GM21825 (cell line): ENCODE data around the gene GLRX3.

Experiments
- ATAC-seq: cut with Tn5 transposase; IDR thresholded peaks from one replicate; pipeline ENCODE4 v1.9.1; 2021; ENCODE audit warnings: mild to moderate bottlenecking, moderate library complexity; ENCODE audit not compliant: unreplicated experiment

GLRX3 gene

GRCh38 chr10:130137659-130138478 is 1.7 kb downstream of the GLRX3 start:
- ATAC-seq = no peak

GRCh38 chr10:130138479-130138866 is 2.3 kb downstream of the GLRX3 start:
- no peak for ATAC-seq

GRCh38 chr10:130140425-130140824 is 4.2 kb downstream of the GLRX3 start:
- ATAC-seq = no peak

GRCh38 chr10:130141038-130141437 is 4.8 kb downstream of the GLRX3 start:
- ATAC-seq = no peak

GRCh38 chr10:130141460-130141859 is 5.3 kb downstream of the GLRX3 start:
- peak; percentile 36 for ATAC-seq

GRCh38 chr10:130141878-130142277 is 5.7 kb downstream of the GLRX3 start:
- ATAC-seq = peak; percentile 76

GRCh38 chr10:130146042-130146441 is 9.9 kb downstream of the GLRX3 start:
- ATAC-seq = no peak

GRCh38 chr10:130159192-130159794 is 23.1 kb downstream of the GLRX3 start:
- ATAC-seq = no peak

- ATAC-seq = no peak
Measured at GRCh38 chr10:130160775-130161174, 24.6 kb downstream of the GLRX3 start.

GRCh38 chr10:130161331-130161730 is 25.1 kb downstream of the GLRX3 start:
- ATAC-seq = no peak

- no peak for ATAC-seq
Measured at GRCh38 chr10:130167193-130167592, 31.0 kb downstream of the GLRX3 start.

GRCh38 chr10:130167707-130168106 is 31.5 kb downstream of the GLRX3 start:
- ATAC-seq = no peak

- no peak for ATAC-seq
Measured at GRCh38 chr10:130169136-130169859, 33.1 kb downstream of the GLRX3 start.

- peak; percentile 62 for ATAC-seq
Measured at GRCh38 chr10:130171196-130171595, 35.0 kb downstream of the GLRX3 start.

GRCh38 chr10:130174328-130174727 is 38.1 kb downstream of the GLRX3 start:
- no peak for ATAC-seq

GRCh38 chr10:130175074-130175473 is 38.9 kb downstream of the GLRX3 start:
- ATAC-seq = no peak

- ATAC-seq = no peak
Measured at GRCh38 chr10:130177250-130177649, 41.1 kb downstream of the GLRX3 start.

GRCh38 chr10:130179640-130180039 is 43.4 kb downstream of the GLRX3 start:
- no peak for ATAC-seq

GRCh38 chr10:130180416-130180815 is 44.2 kb downstream of the GLRX3 start:
- no peak for ATAC-seq

- no peak for ATAC-seq
Measured at GRCh38 chr10:130181858-130182257, 45.7 kb downstream of the GLRX3 start.

- ATAC-seq = no peak
Measured at GRCh38 chr10:130185591-130185990, 49.4 kb downstream of the GLRX3 start.
